BLaER1 treated with 17β-estradiol and CSF1 and Interleukin-3, amounts not matched to agents 10 nM and 100 nM (cell line): Measurements from ENCODE around the gene CNOT2.

Experiments
- H3K27ac ChIP-seq, 11 experiments: shearing (Covaris generic); formaldehyde crosslinking; 2 replicates each; pipeline ENCODE4 v1.8.1; 2022
- H3K27me3 ChIP-seq, 11 experiments: shearing (Covaris generic); formaldehyde crosslinking; 2 replicates each; pipeline ENCODE4 v1.8.1; 2022
- H3K36me3 ChIP-seq, 11 experiments: shearing (Covaris generic); formaldehyde crosslinking; 2 replicates each; pipeline ENCODE4 v1.8.1; 2022
- H3K4me1 ChIP-seq, 10 experiments: shearing (Covaris generic); formaldehyde crosslinking; 2 replicates each; pipeline ENCODE4 v1.8.1; 2022
- H3K4me2 ChIP-seq, 11 experiments: shearing (Covaris generic); formaldehyde crosslinking; 2 replicates each; pipeline ENCODE4 v1.8.1; 2022
- H3K4me3 ChIP-seq, 10 experiments: shearing (Covaris generic); formaldehyde crosslinking; 2 replicates each; pipeline ENCODE4 v1.8.1; 2022
- H3K9ac ChIP-seq, 11 experiments: shearing (Covaris generic); formaldehyde crosslinking; 2 replicates each; pipeline ENCODE4 v1.8.1; 2022
- H3K9me3 ChIP-seq, 11 experiments: shearing (Covaris generic); formaldehyde crosslinking; replicated peaks in 1 of 11; 2 replicates each; pipeline ENCODE4 v1.8.1; 2022
- H4K20me1 ChIP-seq, 11 experiments: shearing (Covaris generic); formaldehyde crosslinking; 2 replicates each; pipeline ENCODE4 v1.8.1; 2022
- Cebpa-rat ChIP-seq, 11 experiments: shearing (Covaris generic); IDR thresholded peaks; 2 replicates each; pipeline ENCODE4 v1.8.1; 2022

Gene CNOT2

DNA sequence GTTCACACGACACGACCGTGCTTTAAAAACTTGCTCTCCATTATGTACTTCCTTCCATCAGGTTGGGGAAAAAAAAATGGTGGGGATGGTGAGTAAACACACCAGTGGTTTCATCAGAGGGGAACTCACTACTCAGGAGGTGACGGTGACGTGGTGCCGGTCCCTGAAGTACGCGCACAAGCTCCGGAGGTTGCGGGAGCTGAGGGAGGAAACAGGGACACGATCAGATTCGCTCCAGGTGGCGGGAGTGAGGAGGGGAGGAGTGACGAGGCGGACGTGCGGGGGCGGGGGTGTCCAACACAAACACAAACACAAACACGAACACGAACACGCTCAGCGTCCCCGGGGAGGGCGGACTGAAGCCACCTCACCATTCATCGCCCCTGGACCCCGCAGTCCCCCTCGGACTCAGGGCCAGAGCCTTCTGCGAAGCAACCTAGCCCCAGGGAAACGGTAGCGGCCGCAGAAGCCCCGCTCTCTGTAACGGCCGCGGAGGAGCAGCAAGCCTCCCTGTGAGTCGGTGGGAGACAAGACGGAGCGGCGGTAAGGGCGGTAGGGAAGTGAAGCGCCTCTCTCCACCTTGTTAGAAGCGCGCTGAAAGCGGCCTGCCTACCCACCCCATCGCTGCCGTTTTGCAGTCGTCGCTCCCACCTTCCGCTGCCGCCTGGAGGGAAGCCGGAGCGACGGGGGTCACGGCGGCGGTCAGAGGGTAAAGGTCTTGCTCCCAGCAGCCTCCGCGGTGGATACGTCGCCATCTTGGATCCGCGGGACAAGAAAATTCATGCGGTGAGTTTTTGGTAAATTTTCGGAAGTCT, at the start of gene CNOT2:
Gene CNOT2, plus strand, starts transcription at position 739 of the 815 bp plus-strand sequence. CDS start 34,794 bp downstream, outside the sequence.
- H3K9ac ChIP-seq = peak within 1 kb of the TSS; percentile 94 to 99 (median 97)
- TF ChIP-seq Cebpa-rat (IDR thresholded peaks at IDR 0.05) = no peak; a peak in 1 of 22 replicates
- no peaks in the 10 kb centered on the region for H3K9me3 ChIP-seq
- H4K20me1 ChIP-seq = peaks cover 26 to 43% (median 42%) of the 10 kb centered on the region in 11 experiments; a peak in 21 of 22 replicates
- peaks cover 42 to 63% (median 56%) of the 10 kb centered on the region in 10 experiments for H3K4me1 ChIP-seq
- H3K36me3 ChIP-seq = peaks cover 26 to 63% (median 38%) of the 10 kb centered on the region in 11 experiments
- H3K4me2 ChIP-seq = peak within 1 kb of the TSS; percentile 78 to 96 (median 89)
- H3K27ac ChIP-seq = peak within 1 kb of the TSS; percentile 97 to 99 (median 98)
- H3K4me3 ChIP-seq = peak within 1 kb of the TSS; percentile 93 to 98 (median 96)
- no peaks in the 10 kb centered on the region for H3K27me3 ChIP-seq

DNA sequence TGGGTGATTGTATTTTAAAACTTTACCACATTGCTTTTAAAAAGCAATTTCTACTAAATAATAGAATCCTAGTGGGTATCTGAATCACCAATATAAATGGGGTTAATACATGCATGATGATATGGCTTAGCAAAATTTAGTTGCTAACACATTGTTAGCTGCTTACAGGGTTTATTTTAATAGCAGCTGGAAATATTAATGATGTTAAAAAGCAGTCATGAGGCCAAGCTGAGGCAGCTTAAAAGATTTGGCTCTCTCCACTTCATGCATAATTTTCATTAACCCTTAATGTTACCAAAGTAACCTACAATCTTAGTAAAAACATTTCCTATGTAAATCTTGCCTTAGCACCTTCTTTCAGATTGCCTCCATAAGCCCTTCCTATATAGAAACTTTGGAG, 49.2 kb upstream of the CNOT2 start:
- H3K36me3 ChIP-seq = no peaks in the 10 kb centered on the region
- TF ChIP-seq Cebpa-rat (IDR thresholded peaks at IDR 0.05) = no peak
- no peak overlapping the region for H3K27ac ChIP-seq
- peaks cover 0 to 43% (median 2%) of the 10 kb centered on the region in 10 experiments; a peak in 8 of 20 replicates for H3K4me1 ChIP-seq
- H3K4me2 ChIP-seq = no peak overlapping the region
- H4K20me1 ChIP-seq = no peaks in the 10 kb centered on the region
- no peak overlapping the region for H3K9ac ChIP-seq
- H3K27me3 ChIP-seq = no peaks in the 10 kb centered on the region
- H3K4me3 ChIP-seq = no peak overlapping the region
- no peaks in the 10 kb centered on the region for H3K9me3 ChIP-seq

GRCh38 chr12:70196811-70197281, 46.4 kb upstream of the CNOT2 start:
- Histone ChIP-seq H3K9ac (peak overlapping the region in 3 of 11 experiments; percentile 40 to 65 (median 56); a peak in 3 of 22 replicates), H3K4me1 (peaks cover 0 to 43% (median 2%) of the 10 kb centered on the region in 10 experiments; a peak in 8 of 20 replicates)

GRCh38 chr12:70197345-70197744, 45.9 kb upstream of the CNOT2 start:
- Histone ChIP-seq H3K9me3 (no peaks in the 10 kb centered on the region), H3K4me1 (peaks cover 0 to 43% (median 2%) of the 10 kb centered on the region in 10 experiments; a peak in 8 of 20 replicates), H3K4me3 (no peak overlapping the region), H3K36me3 (no peaks in the 10 kb centered on the region), H3K27me3 (no peaks in the 10 kb centered on the region), H3K27ac (peak overlapping the region in 3 of 11 experiments; percentile 54 to 74 (median 65); a peak in 5 of 22 replicates), H4K20me1 (no peaks in the 10 kb centered on the region), H3K4me2 (peak overlapping the region in 3 of 11 experiments; percentile 36 to 86 (median 79); a peak in 6 of 22 replicates), H3K9ac (peak overlapping the region in 3 of 11 experiments; percentile 40 to 65 (median 56); a peak in 3 of 22 replicates)
- TF ChIP-seq Cebpa-rat (IDR thresholded peaks at IDR 0.05) = no peak

More at GRCh38 chr12:70196811-70197281, 46.4 kb upstream of the CNOT2 start:
- Histone ChIP-seq H4K20me1 (no peaks in the 10 kb centered on the region), H3K27me3 (no peaks in the 10 kb centered on the region), H3K9me3 (no peaks in the 10 kb centered on the region), H3K27ac (peak overlapping the region in 3 of 11 experiments; percentile 54 to 74 (median 65); a peak in 5 of 22 replicates), H3K36me3 (no peaks in the 10 kb centered on the region), H3K4me3 (no peak overlapping the region), H3K4me2 (peak overlapping the region in 4 of 11 experiments; percentile 6 to 86 (median 58); a peak in 7 of 22 replicates)
- 0 out of 22 replicates have a peak, but pooled peaks of 1 of the 11 experiments have one; percentile 9 for TF ChIP-seq Cebpa-rat (IDR thresholded peaks at IDR 0.05)

- Histone ChIP-seq H3K27me3 (no peaks in the 10 kb centered on the region), H3K9me3 (peaks cover 49 to 65% (median 55%) of the 10 kb centered on the region in 11 experiments), H3K4me2 (no peak overlapping the region), H3K9ac (no peak overlapping the region), H4K20me1 (no peaks in the 10 kb centered on the region), H3K27ac (no peak overlapping the region), H3K4me1 (peaks cover 0 to 11% (median 0%) of the 10 kb centered on the region in 10 experiments; a peak in 2 of 20 replicates), H3K4me3 (no peak overlapping the region), H3K36me3 (peaks cover 18 to 31% (median 22%) of the 10 kb centered on the region in 11 experiments; a peak in 20 of 22 replicates)
- TF ChIP-seq Cebpa-rat (IDR thresholded peaks at IDR 0.05) = no peak
These were observed 29.5 kb upstream of the CNOT2 start for GRCh38 chr12:70213707-70214106.

DNA sequence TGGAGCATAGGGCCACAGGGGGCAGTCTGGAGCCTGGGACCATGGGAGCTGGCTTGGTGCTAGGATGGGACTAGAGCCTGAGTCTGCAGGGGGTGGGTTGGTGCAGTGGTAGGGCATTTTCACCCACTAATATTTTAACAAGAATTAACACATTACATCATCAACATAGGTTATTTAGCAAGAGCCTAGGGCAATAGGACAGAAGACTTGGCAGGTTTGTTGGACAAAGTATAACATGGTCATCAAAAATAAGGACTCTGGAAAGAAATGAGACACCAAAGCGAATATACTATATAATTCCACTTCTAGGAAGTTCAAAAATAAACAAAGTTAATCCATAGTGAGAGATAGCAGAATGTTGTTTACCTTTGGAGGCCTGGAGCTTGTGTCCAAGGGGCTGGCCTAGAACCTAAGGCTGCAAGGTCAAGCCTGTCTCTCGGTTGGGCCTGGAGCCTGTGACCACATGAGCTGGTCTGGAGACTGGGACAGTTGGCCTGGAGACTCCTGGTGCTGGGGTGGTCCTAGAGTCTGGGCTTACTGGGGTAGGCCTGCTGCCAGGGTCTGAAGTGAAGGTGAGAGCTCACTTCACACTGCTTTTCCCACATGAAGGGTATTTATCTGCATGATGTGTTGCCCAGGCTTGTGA, 28.1 kb upstream of the CNOT2 start:
- Histone ChIP-seq H4K20me1 (no peaks in the 10 kb centered on the region), H3K4me3 (no peak overlapping the region), H3K9ac (no peak overlapping the region), H3K9me3 (peaks cover 39 to 52% (median 44%) of the 10 kb centered on the region in 11 experiments), H3K4me2 (no peak overlapping the region), H3K27ac (no peak overlapping the region), H3K4me1 (peaks cover 0 to 11% (median 0%) of the 10 kb centered on the region in 10 experiments; a peak in 2 of 20 replicates), H3K27me3 (no peaks in the 10 kb centered on the region), H3K36me3 (peaks cover 18 to 31% (median 22%) of the 10 kb centered on the region in 11 experiments; a peak in 20 of 22 replicates)
- TF ChIP-seq Cebpa-rat (IDR thresholded peaks at IDR 0.05) = no peak

- Histone ChIP-seq H3K27ac (no peak overlapping the region), H3K4me3 (no peak overlapping the region), H3K4me2 (no peak overlapping the region), H3K27me3 (no peaks in the 10 kb centered on the region), H4K20me1 (no peaks in the 10 kb centered on the region), H3K9ac (no peak overlapping the region), H3K36me3 (peaks cover 18 to 31% (median 24%) of the 10 kb centered on the region in 11 experiments; a peak in 20 of 22 replicates), H3K4me1 (no peaks in the 10 kb centered on the region), H3K9me3 (peaks cover 28 to 38% (median 32%) of the 10 kb centered on the region in 11 experiments)
- no peak for TF ChIP-seq Cebpa-rat (IDR thresholded peaks at IDR 0.05)
These were observed 25.8 kb upstream of the CNOT2 start for GRCh38 chr12:70217416-70217815.

GRCh38 chr12:70221626-70222025, 21.6 kb upstream of the CNOT2 start:
- H3K36me3 ChIP-seq = peaks cover 0 to 14% (median 0%) of the 10 kb centered on the region in 11 experiments; a peak in 6 of 22 replicates

More at GRCh38 chr12:70221626-70222025, 21.6 kb upstream of the CNOT2 start:
- no peak for TF ChIP-seq Cebpa-rat (IDR thresholded peaks at IDR 0.05)
- H3K27ac ChIP-seq = no peak overlapping the region
- H3K27me3 ChIP-seq = no peaks in the 10 kb centered on the region
- H3K9ac ChIP-seq = no peak overlapping the region
- no peaks in the 10 kb centered on the region for H3K4me1 ChIP-seq
- H3K4me3 ChIP-seq = no peak overlapping the region
- H3K9me3 ChIP-seq = no peaks in the 10 kb centered on the region; a peak in 1 of 22 replicates
- H3K4me2 ChIP-seq = no peak overlapping the region
- no peaks in the 10 kb centered on the region for H4K20me1 ChIP-seq
